HG03025 (cell line): ENCODE measurements around the gene YBX1.
"Not testable (repeated sequence)": the region's sequence is repeated elsewhere in the genome, so short reads cannot be mapped to it uniquely, and the experiment has no call there.

ENCODE experiments used
- ATAC-seq: cut with Tn5 transposase; IDR thresholded peaks from one replicate; pipeline ENCODE4 v1.9.1; 2021; ENCODE audit warnings: mild to moderate bottlenecking, moderate library complexity; ENCODE audit not compliant: unreplicated experiment, low FRiP score

YBX1 gene

GRCh38 chr1:42746436-42747105 lies 64.4 kb downstream of the YBX1 start:
- no peak for ATAC-seq

DNA sequence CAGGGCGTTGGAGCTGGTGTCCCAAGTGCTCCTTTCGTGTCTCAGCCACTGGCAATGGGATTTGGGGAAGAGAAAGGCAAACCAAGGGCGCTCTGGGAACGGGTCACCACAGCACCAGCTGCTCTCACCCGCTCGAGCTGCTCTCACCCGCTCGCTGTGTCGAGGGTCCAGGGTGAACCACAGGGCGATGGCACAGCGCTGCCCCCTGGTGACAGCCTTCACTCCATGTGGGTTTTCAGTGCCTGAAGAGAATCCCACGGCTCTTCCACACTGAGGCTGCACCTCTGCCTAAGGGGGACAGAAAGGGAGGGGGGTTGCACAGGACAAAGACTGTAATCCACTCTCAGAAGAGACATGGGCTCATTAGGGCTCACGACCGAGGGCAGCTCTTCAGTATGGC lies 64.9 kb downstream of the YBX1 start:
- ATAC-seq: no peak

DNA sequence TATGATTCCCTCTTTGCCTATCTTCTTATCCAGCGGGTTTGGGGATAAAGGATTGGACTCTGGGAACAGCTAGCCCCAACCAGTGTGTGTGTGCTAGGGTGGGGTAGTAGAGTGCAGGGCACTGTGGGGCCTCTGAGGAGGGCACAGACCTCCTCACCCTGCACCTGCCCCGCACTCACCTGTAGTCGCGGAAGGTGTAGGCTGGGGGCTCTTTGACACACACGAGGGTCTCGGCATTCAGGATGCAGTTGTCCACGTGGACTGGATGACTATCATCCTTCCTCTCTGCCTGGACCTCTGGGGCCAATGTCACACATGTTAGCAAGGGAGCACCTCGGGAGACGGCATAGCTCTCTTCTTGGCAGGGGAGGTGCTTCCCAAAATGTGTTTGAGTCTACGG lies 65.8 kb downstream of the YBX1 start:
- ATAC-seq: no peak

GRCh38 chr1:42748461-42749410 lies 66.5 kb downstream of the YBX1 start:
- no peak for ATAC-seq

DNA sequence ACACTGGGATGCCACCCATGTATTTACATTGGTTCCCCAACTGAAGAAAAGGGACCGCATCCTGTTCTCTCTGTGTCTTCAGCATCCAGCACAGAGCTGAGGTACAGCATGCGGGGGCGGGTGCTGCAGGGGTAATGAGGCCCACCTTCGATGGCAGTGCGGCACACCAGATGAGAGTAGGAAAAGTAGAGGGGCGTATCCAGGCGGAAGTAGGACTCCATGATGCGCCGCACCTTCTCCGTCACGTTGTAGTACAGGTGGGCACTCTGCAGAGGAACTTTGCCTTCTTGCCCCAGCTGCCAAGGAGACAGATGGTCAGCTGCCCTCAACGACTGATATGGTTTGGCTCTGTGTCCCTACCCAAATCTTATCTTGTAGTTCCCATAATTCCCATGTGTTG lies 67.8 kb downstream of the YBX1 start:
- no peak for ATAC-seq

DNA sequence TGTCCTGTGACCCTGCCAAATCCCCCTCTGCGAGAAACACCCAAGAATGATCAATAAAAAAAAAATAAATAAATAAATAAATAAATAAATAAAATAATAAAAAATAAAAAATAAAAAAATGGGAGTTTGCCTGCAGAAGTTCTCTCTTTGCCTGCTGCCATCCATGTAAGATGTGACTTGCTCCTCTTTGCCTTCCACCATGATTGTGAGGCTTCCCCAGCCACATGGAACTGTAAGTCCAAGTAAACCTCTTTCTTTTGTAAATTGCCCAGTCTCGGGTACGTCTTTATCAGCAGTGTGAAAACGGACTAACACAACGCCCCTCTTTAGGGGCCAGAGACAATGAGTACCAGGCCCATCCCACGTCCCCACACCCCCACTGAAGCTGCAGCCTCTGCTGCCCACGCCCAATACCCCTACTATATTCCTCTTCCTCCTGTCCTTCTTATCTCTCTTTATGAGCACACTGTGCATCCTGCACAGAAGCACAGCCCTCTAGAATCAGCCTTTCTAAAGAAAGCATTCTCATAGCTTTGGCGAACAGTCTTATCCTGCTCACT lies 69.4 kb downstream of the YBX1 start:
- ATAC-seq: not testable (repeated sequence)

DNA sequence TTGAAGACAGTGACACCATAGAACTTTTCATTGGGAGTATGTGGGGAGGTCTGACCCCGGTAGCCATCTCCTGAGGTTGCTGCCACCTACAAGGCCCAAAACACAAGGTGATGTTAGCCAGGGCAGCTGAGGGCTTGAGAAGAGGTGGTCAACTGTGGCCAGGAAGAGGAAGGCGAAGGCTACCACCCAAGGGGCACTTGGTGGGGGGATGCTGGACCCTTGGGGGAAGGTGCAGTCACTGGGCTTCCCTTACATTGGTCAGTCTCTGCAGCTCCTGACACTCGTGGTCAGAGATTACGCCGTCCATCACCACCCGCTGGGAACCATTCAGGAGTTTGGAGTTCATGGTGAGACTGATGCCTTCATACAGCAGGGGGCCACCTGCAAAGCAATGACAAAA lies 70.1 kb downstream of the YBX1 start:
- no peak for ATAC-seq

DNA sequence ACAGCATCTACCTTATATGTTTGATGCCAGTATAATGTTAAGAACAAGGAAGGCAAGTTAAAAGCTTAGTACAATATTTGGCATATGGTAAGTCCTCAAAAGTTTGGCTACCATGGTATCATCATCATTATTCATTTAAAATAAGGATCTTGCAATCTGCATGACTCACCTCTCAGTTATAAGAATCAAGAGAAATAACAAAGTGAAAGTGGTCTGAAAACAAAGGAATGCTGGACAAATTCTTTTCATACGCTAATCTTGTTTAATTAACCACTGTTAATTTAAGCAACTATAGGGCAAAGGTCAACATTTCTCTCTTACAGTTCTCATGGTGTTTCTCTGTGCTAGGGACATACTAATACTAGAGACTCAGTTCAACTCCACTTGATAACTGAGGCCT lies 70.9 kb downstream of the YBX1 start:
- no peak for ATAC-seq
